ENCODE measurements around the gene ERN1. TPM values are rescaled to one million over a fixed set of nuclear protein-coding genes. Genes with fewer than 3 reads are reported as not detected.

The ERN1 gene
- total and polyA plus RNA-seq, 2 donors (not counting 3 experiments of a cell fraction or from before 2014, with no cell fraction given) = 9.1 to 21.5 TPM

DNA sequence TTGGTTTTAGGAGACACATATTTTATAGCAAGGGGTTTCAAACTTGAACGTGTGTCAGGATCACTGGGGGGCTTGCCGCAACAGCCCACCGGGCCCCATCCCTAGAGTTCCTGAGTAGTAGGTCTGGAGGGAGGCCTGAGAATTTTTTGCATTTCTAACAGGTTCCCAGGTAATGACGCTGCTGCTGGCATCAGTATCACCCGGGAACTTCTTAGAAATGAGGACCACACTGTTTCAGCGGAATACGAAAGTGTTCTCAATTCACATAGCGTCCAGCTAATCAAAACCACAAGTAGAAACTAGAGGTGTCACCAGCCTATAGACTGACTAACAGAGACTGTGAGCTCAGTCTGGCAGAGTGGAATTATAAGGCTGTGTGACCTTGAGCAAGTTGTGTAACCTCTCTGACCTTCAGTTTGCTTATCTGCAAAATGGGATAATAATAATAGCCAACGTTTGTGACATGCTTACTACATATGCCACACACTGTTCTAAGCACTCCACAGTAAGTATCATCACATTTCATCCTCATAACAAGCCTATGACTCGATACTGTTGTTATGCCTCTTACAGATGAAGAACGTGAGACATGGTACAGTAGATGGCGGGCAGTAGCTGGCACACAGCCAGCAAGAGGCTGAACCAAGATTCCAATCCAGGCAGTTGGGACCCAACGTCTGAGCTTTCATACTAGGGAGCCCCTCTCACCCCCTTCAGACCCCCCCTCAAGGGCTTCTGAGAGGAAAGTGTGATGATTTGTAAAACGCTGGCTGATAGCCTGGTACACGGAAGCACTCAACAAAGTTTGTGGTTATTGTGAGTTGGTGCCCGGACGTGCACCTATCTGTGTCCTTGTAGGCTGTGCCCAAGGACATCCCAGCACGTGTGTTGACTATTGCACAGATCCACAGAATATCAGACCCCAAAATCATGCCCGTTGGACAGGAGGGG lies 104.9 kb downstream of the ERN1 start:
- FAIRE-seq = peak; percentile 55
- Histone ChIP-seq H4K20me1 (replicated peaks; ENCODE audit: control insufficient read depth, extremely low read depth, insufficient read depth, low read length) (no peaks in the 10 kb centered on the region), H3K79me2 (ENCODE audit: control insufficient read depth, insufficient read depth, low read length) (peaks cover 6% of the 10 kb centered on the region), H3K4me3 (replicated peaks in 1 of 3; ENCODE audit: insufficient read depth in 1 of 3, low read depth in 1 of 3, low read length in 3 of 3) (no peak overlapping the region), H2AFZ (ENCODE audit: low read depth, low read length) (no peak overlapping the region), H3K36me3 (ENCODE audit: control insufficient read depth in 2 of 2, extremely low read depth in 1 of 2, insufficient read depth in 2 of 2, low read length in 2 of 2) (no peaks in the 10 kb centered on the region), H3K4me2 (ENCODE audit: insufficient read depth, low read length) (no peak overlapping the region), H3K27me3 (ENCODE audit: control insufficient read depth in 2 of 2, insufficient read depth in 2 of 2, low read length in 2 of 2) (no peaks in the 10 kb centered on the region), H3K9me3 (replicated peaks; ENCODE audit: control insufficient read depth, insufficient read depth, low read length) (no peaks in the 10 kb centered on the region), H3K9ac (replicated peaks; ENCODE audit: extremely low read depth, insufficient read depth, low read length) (peak overlapping the region; percentile 21), H3K9me1 (replicated peaks; ENCODE audit: control insufficient read depth, extremely low read depth, insufficient read depth, low read length) (no peaks in the 10 kb centered on the region), H3K4me1 (ENCODE audit: control insufficient read depth, extremely low read depth, insufficient read depth, low read length) (peaks cover 34% of the 10 kb centered on the region), H3K27ac (ENCODE audit: insufficient read depth, low read depth, low read length) (peak overlapping the region; percentile 70)
- ChIA-PET CTCF (interaction anchor here (0.6 to 15.1 kb wide), 42 partner anchors 8 to 265 kb away, joined by 3 to 802 read pairs (median 6); partner anchors contain the start of genes CSHL1, ERN1, GH1 and PRR29), POLR2A (interaction anchor here (1.0 to 1.5 kb wide), 3 partner anchors 23 to 25 kb away, joined by 3 to 6 read pairs (median 5); no protein-coding TSS in a partner anchor)
- TF ChIP-seq GATA2 (IDR thresholded peaks at IDR 0.05; ENCODE audit: insufficient read depth, insufficient read length, low read depth, low read length) (no peak), POLR2A (IDR thresholded peaks at IDR 0.05; ENCODE audit: low read depth, low read length) (no peak), MYC (IDR thresholded peaks at IDR 0.05; ENCODE audit: low read depth, low read length) (no peak), CTCF (IDR thresholded peaks at IDR 0.05; ENCODE audit: extremely low read depth in 1 of 2, insufficient read depth in 1 of 2, low read depth in 1 of 2, low read length in 2 of 2) (no peak), EZH2 (IDR thresholded peaks at IDR 0.05; ENCODE audit: borderline replicate concordance, low read depth, low read length, severe bottlenecking) (no peak), FOS (IDR thresholded peaks at IDR 0.05; ENCODE audit: borderline replicate concordance, insufficient read depth, low read length) (no peak), JUN (IDR thresholded peaks at IDR 0.05; ENCODE audit: borderline replicate concordance, insufficient read depth, insufficient read length, low read depth) (no peak), POLR2AphosphoS5 (IDR thresholded peaks at IDR 0.05; ENCODE audit: insufficient read depth, low read depth, low read length) (no peak)
- TF ChIP-seq, protein P1, sequence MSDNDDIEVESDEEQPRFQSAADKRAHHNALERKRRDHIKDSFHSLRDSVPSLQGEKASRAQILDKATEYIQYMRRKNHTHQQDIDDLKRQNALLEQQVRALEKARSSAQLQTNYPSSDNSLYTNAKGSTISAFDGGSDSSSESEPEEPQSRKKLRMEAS (IDR thresholded peaks at IDR 0.05; ENCODE audit: insufficient read depth, insufficient read length) = no peak
- intact Hi-C loops (cut with micrococcal nuclease) = loop anchor here (1.0 kb wide), 4 partner anchors 9 to 106 kb away; partner anchors contain the start of gene PRR29
- BruUV-seq (replicated peaks) = no TSS peak
- peak; percentile 48 for DNase-seq (ENCODE audit: low read depth, low spot score)
- dilution Hi-C loops (cut with MboI; ENCODE audit: extremely low pct_ligation_motif_present, low sequenced_read_pairs) = loop anchor here (25.0 kb wide), 1 partner anchor 112 kb away; the partner anchor contains the start of gene ERN1
